ENCODE results near the gene PCBP3.
"Not testable (repeated sequence)": the region's sequence is repeated elsewhere in the genome, so short reads cannot be mapped to it uniquely, and the experiment has no call there.

PCBP3 gene

GRCh38 chr21:45829668-45830067, 186.1 kb downstream of the PCBP3 start:
- no peak for DNase-seq (ENCODE audit: low read depth)
- H3K4me3 ChIP-seq (ENCODE audit: control insufficient read depth, low read depth, low read length): no peak overlapping the region
- TF ChIP-seq CTCF (conservative IDR thresholded peaks at IDR 0.05; ENCODE audit: control insufficient read depth, insufficient read depth, low read depth, low read length): no peak

- no peak for TF ChIP-seq CTCF (conservative IDR thresholded peaks at IDR 0.05; ENCODE audit: control insufficient read depth, insufficient read depth, low read depth, low read length)
- no peak for DNase-seq (ENCODE audit: low read depth)
- H3K4me3 ChIP-seq (ENCODE audit: control insufficient read depth, low read depth, low read length): no peak overlapping the region
Measured at GRCh38 chr21:45830221-45830640, 186.7 kb downstream of the PCBP3 start.

GRCh38 chr21:45830720-45831366, 187.3 kb downstream of the PCBP3 start:
- no peak overlapping the region for H3K4me3 ChIP-seq (ENCODE audit: control insufficient read depth, low read depth, low read length)
- TF ChIP-seq CTCF (conservative IDR thresholded peaks at IDR 0.05; ENCODE audit: control insufficient read depth, insufficient read depth, low read depth, low read length): no peak
- no peak for DNase-seq (ENCODE audit: low read depth)

- DNase-seq (ENCODE audit: low read depth): peak; percentile 88
- no peak overlapping the region for H3K4me3 ChIP-seq (ENCODE audit: control insufficient read depth, low read depth, low read length)
- no peak for TF ChIP-seq CTCF (conservative IDR thresholded peaks at IDR 0.05; ENCODE audit: control insufficient read depth, insufficient read depth, low read depth, low read length)
Measured at GRCh38 chr21:45831991-45832740, 188.6 kb downstream of the PCBP3 start.

- not testable (repeated sequence) for DNase-seq (ENCODE audit: low read depth); H3K4me3 ChIP-seq (ENCODE audit: control insufficient read depth, low read depth, low read length)
Measured at GRCh38 chr21:45832741-45833235, 189.3 kb downstream of the PCBP3 start.

- no peak for TF ChIP-seq CTCF (conservative IDR thresholded peaks at IDR 0.05; ENCODE audit: control insufficient read depth, insufficient read depth, low read depth, low read length)
- DNase-seq (ENCODE audit: low read depth): no peak
- no peak overlapping the region for H3K4me3 ChIP-seq (ENCODE audit: control insufficient read depth, low read depth, low read length)
Measured at GRCh38 chr21:45833414-45833813, 189.9 kb downstream of the PCBP3 start.

GRCh38 chr21:45834026-45834715, 190.6 kb downstream of the PCBP3 start:
- no peak for TF ChIP-seq CTCF (conservative IDR thresholded peaks at IDR 0.05; ENCODE audit: control insufficient read depth, insufficient read depth, low read depth, low read length)
- H3K4me3 ChIP-seq (ENCODE audit: control insufficient read depth, low read depth, low read length): no peak overlapping the region
- DNase-seq (ENCODE audit: low read depth): no peak
